ENCODE data around the gene ADGRD1. TPM values are rescaled to one million over a fixed set of nuclear protein-coding genes. Genes with fewer than 3 reads are reported as not detected.

ADGRD1 gene
- polyA plus RNA-seq, 3 donors = 4.7 to 17.9 (median 4.9) TPM

DNA sequence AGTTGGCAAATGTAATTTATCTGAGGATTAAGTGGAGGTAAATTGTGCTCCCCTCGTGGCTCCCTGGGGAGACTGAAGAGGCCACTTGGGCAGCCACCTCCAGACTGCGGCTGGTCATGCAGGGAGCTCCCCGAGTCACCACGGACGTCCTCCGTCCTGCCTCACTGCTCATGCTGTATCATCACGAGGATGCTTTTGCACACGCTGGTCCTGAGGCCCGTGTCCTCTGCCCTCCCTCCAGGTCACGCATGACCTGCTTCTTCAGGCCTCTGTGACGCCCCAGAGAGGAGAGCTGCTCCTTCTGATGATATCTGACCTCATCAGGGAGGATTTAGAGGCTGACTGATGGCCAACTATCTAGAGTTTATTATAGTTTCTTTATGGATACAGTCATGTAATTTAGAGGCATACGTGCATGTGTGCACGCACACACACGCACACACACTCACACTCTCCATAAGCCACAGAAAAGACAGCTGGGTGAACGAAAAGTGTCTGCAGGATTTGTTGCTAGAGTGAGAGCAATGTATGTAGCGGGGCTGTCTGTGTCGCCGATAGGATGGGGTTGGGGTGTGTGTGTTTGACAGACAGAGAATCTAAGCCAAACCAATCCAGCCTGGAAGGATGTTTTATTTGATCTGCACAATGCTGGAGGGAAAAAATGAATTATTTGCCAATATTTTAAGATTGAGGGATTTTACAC lies 160.0 kb downstream of the ADGRD1 start:
- Histone ChIP-seq H3K79me2 (ENCODE audit: insufficient read depth, low read length) (no peaks in the 10 kb centered on the region), H3K9ac (ENCODE audit: insufficient read depth, low read length, poor library complexity, severe bottlenecking) (no peak overlapping the region), H3K4me3 (replicated peaks in 1 of 3; ENCODE audit: low read depth in 2 of 3, low read length in 3 of 3) (no peak overlapping the region), H3K27ac (ENCODE audit: low read depth in 1 of 2, low read length in 2 of 2) (no peak overlapping the region), H3K4me1 (ENCODE audit: control insufficient read depth in 1 of 2, insufficient read depth in 2 of 2, low read length in 2 of 2) (no peaks in the 10 kb centered on the region), H2AFZ (ENCODE audit: insufficient read depth, low read depth, low read length, poor library complexity, severe bottlenecking) (no peak overlapping the region), H3K36me3 (replicated peaks in 1 of 2; ENCODE audit: control insufficient read depth in 1 of 2, insufficient read depth in 2 of 2, low read length in 2 of 2) (no peaks in the 10 kb centered on the region), H4K20me1 (ENCODE audit: insufficient read depth, low read length) (no peaks in the 10 kb centered on the region), H3K9me3 (replicated peaks in 1 of 2; ENCODE audit: control insufficient read depth in 1 of 2, insufficient read depth in 1 of 2, low read length in 2 of 2) (no peaks in the 10 kb centered on the region), H3K4me2 (replicated peaks; ENCODE audit: extremely low read depth, low read length, poor library complexity, severe bottlenecking) (no peak overlapping the region), H3K27me3 (ENCODE audit: control insufficient read depth in 2 of 2, insufficient read depth in 2 of 2, low read length in 2 of 2) (no peaks in the 10 kb centered on the region)
- peaks cover 16 to 30% of the 10 kb centered on the region in 2 donors for H3K36me3 Mint-ChIP-seq
- H3K27me3 Mint-ChIP-seq (ENCODE audit: low read depth in 3 of 3) = peaks cover 2 to 7% (median 3%) of the 10 kb centered on the region in 3 donors
- DNase-seq = no peak
- TF ChIP-seq, protein P1, sequence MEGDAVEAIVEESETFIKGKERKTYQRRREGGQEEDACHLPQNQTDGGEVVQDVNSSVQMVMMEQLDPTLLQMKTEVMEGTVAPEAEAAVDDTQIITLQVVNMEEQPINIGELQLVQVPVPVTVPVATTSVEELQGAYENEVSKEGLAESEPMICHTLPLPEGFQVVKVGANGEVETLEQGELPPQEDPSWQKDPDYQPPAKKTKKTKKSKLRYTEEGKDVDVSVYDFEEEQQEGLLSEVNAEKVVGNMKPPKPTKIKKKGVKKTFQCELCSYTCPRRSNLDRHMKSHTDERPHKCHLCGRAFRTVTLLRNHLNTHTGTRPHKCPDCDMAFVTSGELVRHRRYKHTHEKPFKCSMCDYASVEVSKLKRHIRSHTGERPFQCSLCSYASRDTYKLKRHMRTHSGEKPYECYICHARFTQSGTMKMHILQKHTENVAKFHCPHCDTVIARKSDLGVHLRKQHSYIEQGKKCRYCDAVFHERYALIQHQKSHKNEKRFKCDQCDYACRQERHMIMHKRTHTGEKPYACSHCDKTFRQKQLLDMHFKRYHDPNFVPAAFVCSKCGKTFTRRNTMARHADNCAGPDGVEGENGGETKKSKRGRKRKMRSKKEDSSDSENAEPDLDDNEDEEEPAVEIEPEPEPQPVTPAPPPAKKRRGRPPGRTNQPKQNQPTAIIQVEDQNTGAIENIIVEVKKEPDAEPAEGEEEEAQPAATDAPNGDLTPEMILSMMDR (IDR thresholded peaks at IDR 0.05) = no peak
- 95% methylated on average over 13 of the region's 18 CpGs for WGBS (ENCODE audit: insufficient coverage)
- H3K9me3 Mint-ChIP-seq = peaks cover 0 to 3% (median 0%) of the 10 kb centered on the region in 7 donors
- intact Hi-C loops (cut with micrococcal nuclease) = no loop called here
- H3K4me1 Mint-ChIP-seq = peaks cover 5% of the 10 kb centered on the region
- no peak overlapping the region for H3K4me3 Mint-ChIP-seq
- no peak overlapping the region for H3K27ac Mint-ChIP-seq

DNA sequence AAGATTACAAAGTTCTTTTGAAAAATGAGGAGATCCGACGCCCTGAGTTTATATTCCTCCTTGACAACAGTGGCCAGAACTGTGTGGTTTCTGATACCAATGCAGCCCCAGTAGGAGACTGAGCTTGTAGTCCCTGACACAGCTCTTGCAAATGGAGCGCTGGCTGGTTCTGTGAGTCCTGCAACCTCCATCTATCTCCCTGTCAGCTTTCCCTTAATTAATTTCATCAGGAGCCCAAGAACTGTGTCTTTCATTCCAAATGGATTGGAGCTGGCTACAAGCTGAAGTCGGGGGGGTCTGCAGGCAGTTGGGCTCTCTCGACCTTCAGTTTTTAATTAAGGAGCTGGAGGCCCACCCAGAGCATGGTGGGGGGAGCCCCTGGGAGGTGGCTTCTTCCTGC lies 160.6 kb downstream of the ADGRD1 start:
- no peak overlapping the region for H3K27ac ChIP-seq (ENCODE audit: low read depth in 1 of 2, low read length in 2 of 2)
- TF ChIP-seq, protein P1 (IDR thresholded peaks at IDR 0.05) = no peak
- H3K36me3 ChIP-seq (replicated peaks in 1 of 2; ENCODE audit: control insufficient read depth in 1 of 2, insufficient read depth in 2 of 2, low read length in 2 of 2) = no peaks in the 10 kb centered on the region
- peaks cover 5% of the 10 kb centered on the region for H3K4me1 Mint-ChIP-seq
- no peaks in the 10 kb centered on the region for H3K79me2 ChIP-seq (ENCODE audit: insufficient read depth, low read length)
- no peaks in the 10 kb centered on the region for H3K27me3 ChIP-seq (ENCODE audit: control insufficient read depth in 2 of 2, insufficient read depth in 2 of 2, low read length in 2 of 2)
- no peak overlapping the region for H3K9ac ChIP-seq (ENCODE audit: insufficient read depth, low read length, poor library complexity, severe bottlenecking)
- no peaks in the 10 kb centered on the region for H3K4me1 ChIP-seq (ENCODE audit: control insufficient read depth in 1 of 2, insufficient read depth in 2 of 2, low read length in 2 of 2)
- H3K4me3 ChIP-seq (replicated peaks in 1 of 3; ENCODE audit: low read depth in 2 of 3, low read length in 3 of 3) = no peak overlapping the region
- H3K27ac Mint-ChIP-seq = no peak overlapping the region
- H3K36me3 Mint-ChIP-seq = peaks cover 16 to 30% of the 10 kb centered on the region in 2 donors
- H3K9me3 Mint-ChIP-seq = peaks cover 0 to under 1% (median 0%) of the 10 kb centered on the region in 7 donors
- no peaks in the 10 kb centered on the region for H4K20me1 ChIP-seq (ENCODE audit: insufficient read depth, low read length)
- H3K27me3 Mint-ChIP-seq (ENCODE audit: low read depth in 3 of 3) = peaks cover 2 to 8% (median 3%) of the 10 kb centered on the region in 3 donors
- H3K9me3 ChIP-seq (replicated peaks in 1 of 2; ENCODE audit: control insufficient read depth in 1 of 2, insufficient read depth in 1 of 2, low read length in 2 of 2) = no peaks in the 10 kb centered on the region
- 92% methylated on average over 2 of the region's 5 CpGs for WGBS (ENCODE audit: insufficient coverage)
- DNase-seq = no peak
- no peak overlapping the region for H3K4me3 Mint-ChIP-seq
- intact Hi-C loops (cut with micrococcal nuclease) = no loop called here
- H2AFZ ChIP-seq (ENCODE audit: insufficient read depth, low read depth, low read length, poor library complexity, severe bottlenecking) = no peak overlapping the region
- H3K4me2 ChIP-seq (replicated peaks; ENCODE audit: extremely low read depth, low read length, poor library complexity, severe bottlenecking) = no peak overlapping the region
